Keratinocyte (primary cell): ENCODE measurements around the gene NUP160. TPM values are rescaled to one million over a fixed set of nuclear protein-coding genes. Genes with fewer than 3 reads are reported as not detected.
"Not testable (repeated sequence)": the region's sequence is repeated elsewhere in the genome, so short reads cannot be mapped to it uniquely, and the experiment has no call there.

Source experiments
- DNase-seq: peaks from one replicate; pipeline ENCODE4 v3.0.0-alpha.2; 2011; ENCODE audit warnings: low read depth, missing footprints, low spot score
- FAIRE-seq: peaks from 2 replicates; lab custom pipeline; 2011; peaks lifted over from hg19 to GRCh38; lab: Jason Lieb, UNC
- H2AFZ ChIP-seq: 2 replicates; pipeline ENCODE4 v1.6.0; 2012; ENCODE audit warnings: low read length, control low read depth, inconsistent platforms; ENCODE audit not compliant: control insufficient read depth
- H3K27ac ChIP-seq: 2 replicates; pipeline ENCODE4 v1.5.1; 2011; ENCODE audit warnings: low read length; ENCODE audit not compliant: control insufficient read depth, insufficient read depth
- H3K27me3 ChIP-seq: 3 replicates; pipeline ENCODE4 v1.6.0; 2011; ENCODE audit warnings: low read length; ENCODE audit not compliant: control insufficient read depth, insufficient read depth; ENCODE audit errors: extremely low read depth
- H3K36me3 ChIP-seq, 2 experiments: 2 replicates in 1 of 2; 3 replicates in 1 of 2; pipeline ENCODE4 v1.5.1; 2011; ENCODE audit warnings: low read length in 2 of 2, mild to moderate bottlenecking in 1 of 2; ENCODE audit not compliant: control insufficient read depth in 2 of 2, insufficient read depth in 2 of 2; ENCODE audit errors: extremely low read depth in 1 of 2
- H3K4me1 ChIP-seq: 3 replicates; pipeline ENCODE4 v1.5.1; 2011; ENCODE audit warnings: low read length; ENCODE audit not compliant: control insufficient read depth, insufficient read depth; ENCODE audit errors: extremely low read depth
- H3K4me2 ChIP-seq: 3 replicates; pipeline ENCODE4 v1.6.0; 2011; ENCODE audit warnings: low read depth, low read length; ENCODE audit not compliant: control insufficient read depth, insufficient read depth; ENCODE audit errors: extremely low read depth
- H3K4me3 ChIP-seq, 3 experiments: fragments of 200-600 bp in 1 of 3; sonication (generic) in 1 of 3; 2 replicates in 2 of 3; 3 replicates in 1 of 3; pipeline ENCODE4 v1.5.1; 2011 to 2016; ENCODE audit warnings: low read length in 3 of 3, mild to moderate bottlenecking in 3 of 3, control low read depth in 2 of 3, inconsistent platforms in 1 of 3, low read depth in 1 of 3, mixed read lengths in 1 of 3, mixed run types in 1 of 3, moderate library complexity in 1 of 3; ENCODE audit not compliant: control insufficient read depth in 2 of 3, insufficient read depth in 2 of 3; ENCODE audit errors: extremely low read depth in 1 of 3
- H3K79me2 ChIP-seq: 2 replicates; pipeline ENCODE4 v1.6.0; 2012; ENCODE audit warnings: low read length; ENCODE audit not compliant: control insufficient read depth, insufficient read depth
- H3K9ac ChIP-seq: 3 replicates; pipeline ENCODE4 v1.6.0; 2011; ENCODE audit warnings: low read length; ENCODE audit not compliant: control insufficient read depth, insufficient read depth; ENCODE audit errors: extremely low read depth
- H3K9me1 ChIP-seq: 3 replicates; pipeline ENCODE4 v1.6.0; 2011; ENCODE audit warnings: low read length; ENCODE audit not compliant: control insufficient read depth, insufficient read depth; ENCODE audit errors: extremely low read depth
- H3K9me3 ChIP-seq: 2 replicates; pipeline ENCODE4 v1.5.1; 2012; ENCODE audit warnings: low read depth, low read length; ENCODE audit not compliant: control insufficient read depth
- H4K20me1 ChIP-seq: 3 replicates; pipeline ENCODE4 v1.6.0; 2011; ENCODE audit warnings: low read length; ENCODE audit not compliant: control insufficient read depth, insufficient read depth; ENCODE audit errors: extremely low read depth
- CTCF ChIP-seq, 3 experiments: IDR thresholded peaks in 1 of 3; conservative IDR thresholded peaks in 1 of 3; optimal IDR thresholded peaks in 1 of 3; 2 replicates in 2 of 3; 3 replicates in 1 of 3; pipeline versions ENCODE3 to v1.5.1; 2011; ENCODE audit warnings: low read length in 3 of 3, mild to moderate bottlenecking in 3 of 3, moderate library complexity in 2 of 3, control low read depth in 1 of 3, inconsistent platforms in 1 of 3; ENCODE audit not compliant: insufficient read depth in 2 of 3; ENCODE audit errors: extremely low read depth in 1 of 3
- EZH2 ChIP-seq: IDR thresholded peaks from one replicate; pipeline ENCODE4 v1.6.1; 2012; ENCODE audit warnings: inconsistent platforms, mild to moderate bottlenecking, low read length, moderate library complexity
- dilution Hi-C: fragments of 300-500 bp; cut with MboI; formaldehyde crosslinking; loops from one replicate; pipeline ENCODE4 v1.7.0; 2020; ENCODE audit warnings: low sequenced_read_pairs; ENCODE audit not compliant: extremely low pct_ligation_motif_present
- polyA plus RNA-seq, 5 experiments: library from polyadenylated mRNA; depleted of rRNA in 3 of 5; stranded (reverse) in 3 of 5; stranded (forward) in 1 of 5; unstranded in 1 of 5; fragments of >200 nt; gene quantifications; 1 replicate in 1 of 5; 2 replicates in 3 of 5; 3 replicates in 1 of 5; pipeline versions ENCODE4 v1.2.1 to v1.2.3, GENCODE V29; 2011 to 2012; ENCODE audit warnings: missing spikeins in 2 of 5, low read depth in 1 of 5, low replicate concordance in 1 of 5

NUP160 gene
- polyA plus RNA-seq, 1 donor (not counting 4 experiments of a cell fraction or from before 2014, with no cell fraction given): 26.6 TPM

GRCh38 chr11:47867823-47868222, 19.7 kb upstream of the NUP160 start:
- TF ChIP-seq EZH2 (no peak), CTCF (optimal IDR thresholded peaks at IDR 0.05 in 1 of 3, IDR thresholded peaks at IDR 0.05 in 1 of 3, conservative IDR thresholded peaks at IDR 0.05 in 1 of 3; ENCODE audit: extremely low read depth in 1 of 3, insufficient read depth in 2 of 3, low read length in 3 of 3) (no peak)
- dilution Hi-C loops: no loop called here
- H3K9me1 ChIP-seq: no peaks in the 10 kb centered on the region
- H4K20me1 ChIP-seq: no peaks in the 10 kb centered on the region
- no peak overlapping the region for H3K9ac ChIP-seq
- H3K4me3 ChIP-seq: no peak overlapping the region
- H3K4me2 ChIP-seq: no peak overlapping the region
- no peaks in the 10 kb centered on the region for H3K4me1 ChIP-seq
- no peaks in the 10 kb centered on the region for H3K27me3 ChIP-seq
- FAIRE-seq: no peak
- H3K79me2 ChIP-seq: no peaks in the 10 kb centered on the region
- H3K36me3 ChIP-seq: no peaks in the 10 kb centered on the region
- H3K9me3 ChIP-seq: no peaks in the 10 kb centered on the region
- no peak overlapping the region for H2AFZ ChIP-seq
- no peak for DNase-seq
- H3K27ac ChIP-seq: no peak overlapping the region

- H3K4me1 ChIP-seq, H2AFZ ChIP-seq, DNase-seq, H4K20me1 ChIP-seq, H3K36me3 ChIP-seq, H3K9me1 ChIP-seq, H3K9me3 ChIP-seq, FAIRE-seq, dilution Hi-C loops, H3K9ac ChIP-seq, H3K4me2 ChIP-seq, H3K4me3 ChIP-seq, H3K27ac ChIP-seq, H3K79me2 ChIP-seq, H3K27me3 ChIP-seq: not testable (repeated sequence)
Measured at GRCh38 chr11:47866892-47867291, 18.7 kb upstream of the NUP160 start.

- FAIRE-seq: no peak
Measured at GRCh38 chr11:47864901-47865300, 16.8 kb upstream of the NUP160 start.

More at GRCh38 chr11:47864901-47865300, 16.8 kb upstream of the NUP160 start:
- Histone ChIP-seq H3K36me3 (no peaks in the 10 kb centered on the region), H3K27me3 (no peaks in the 10 kb centered on the region), H3K4me2 (no peak overlapping the region), H4K20me1 (no peaks in the 10 kb centered on the region), H3K27ac (no peak overlapping the region), H3K9me1 (no peaks in the 10 kb centered on the region), H3K79me2 (no peaks in the 10 kb centered on the region), H3K4me3 (no peak overlapping the region), H2AFZ (no peak overlapping the region), H3K9me3 (no peaks in the 10 kb centered on the region), H3K9ac (no peak overlapping the region), H3K4me1 (peaks cover 2% of the 10 kb centered on the region)
- dilution Hi-C loops: no loop called here
- no peak for DNase-seq
- TF ChIP-seq EZH2: no peak
- no peak for TF ChIP-seq CTCF (optimal IDR thresholded peaks at IDR 0.05 in 1 of 3, IDR thresholded peaks at IDR 0.05 in 1 of 3, conservative IDR thresholded peaks at IDR 0.05 in 1 of 3; ENCODE audit: extremely low read depth in 1 of 3, insufficient read depth in 2 of 3, low read length in 3 of 3)
